ENCODE data around the gene KNL1. TPM values are rescaled to one million over a fixed set of nuclear protein-coding genes. Genes with fewer than 3 reads are reported as not detected.
A peak's percentile ranks its signal among the peaks of the same experiment; 100 is the strongest.

The KNL1 gene
- total RNA-seq, 2 donors from 2014 or later = 8.5 to 18.8 TPM

DNA sequence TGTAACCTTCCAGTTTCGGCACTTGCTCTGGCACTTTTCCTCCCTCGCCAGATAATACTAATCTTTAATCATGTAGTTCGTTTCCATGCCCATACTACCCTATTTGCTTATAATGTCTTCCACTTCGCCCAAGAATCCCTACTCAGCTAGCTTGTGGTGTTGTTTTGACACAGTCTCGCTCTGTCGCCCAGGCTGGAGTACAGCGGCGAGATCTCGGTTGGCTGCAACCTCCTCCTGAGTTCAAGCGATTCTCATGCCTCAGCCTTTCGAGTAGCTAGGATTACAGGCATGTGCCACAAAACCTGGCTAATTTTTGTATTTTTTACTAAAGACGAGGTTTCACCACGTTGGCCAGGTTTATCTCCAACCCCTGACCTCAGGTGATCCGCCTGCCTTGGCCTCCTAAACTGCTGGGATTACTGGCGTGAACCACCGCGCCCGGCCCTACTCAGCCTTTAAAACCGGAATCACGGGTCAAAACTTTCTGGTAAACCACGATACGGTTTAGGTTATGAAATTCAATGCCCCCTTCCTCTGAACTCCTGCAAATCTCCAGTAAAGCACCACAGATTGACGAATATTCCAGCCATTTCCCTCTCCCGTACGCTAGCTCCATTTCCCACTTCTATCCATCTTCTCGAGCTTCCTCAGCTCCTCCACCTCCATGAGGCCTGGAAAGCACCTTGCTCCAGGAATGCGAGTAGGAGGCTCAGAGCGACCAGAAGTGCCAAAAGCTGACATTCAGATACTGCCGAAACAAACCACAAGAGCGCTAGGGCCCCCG lies 100.0 kb downstream of the KNL1 start:
- H3K9ac ChIP-seq (ENCODE audit: low read depth in 2 of 2, low read length in 2 of 2) = peak overlapping the region; percentile 87 to 95
- H3K27ac ChIP-seq = peak overlapping the region; percentile 100
- H3K4me3 ChIP-seq = peak overlapping the region; percentile 73
- peaks cover 5% of the 10 kb centered on the region for H3K4me1 ChIP-seq
- no peak for DNase-seq
- no peaks in the 10 kb centered on the region for H3K27me3 ChIP-seq
- TF ChIP-seq, protein P1, sequence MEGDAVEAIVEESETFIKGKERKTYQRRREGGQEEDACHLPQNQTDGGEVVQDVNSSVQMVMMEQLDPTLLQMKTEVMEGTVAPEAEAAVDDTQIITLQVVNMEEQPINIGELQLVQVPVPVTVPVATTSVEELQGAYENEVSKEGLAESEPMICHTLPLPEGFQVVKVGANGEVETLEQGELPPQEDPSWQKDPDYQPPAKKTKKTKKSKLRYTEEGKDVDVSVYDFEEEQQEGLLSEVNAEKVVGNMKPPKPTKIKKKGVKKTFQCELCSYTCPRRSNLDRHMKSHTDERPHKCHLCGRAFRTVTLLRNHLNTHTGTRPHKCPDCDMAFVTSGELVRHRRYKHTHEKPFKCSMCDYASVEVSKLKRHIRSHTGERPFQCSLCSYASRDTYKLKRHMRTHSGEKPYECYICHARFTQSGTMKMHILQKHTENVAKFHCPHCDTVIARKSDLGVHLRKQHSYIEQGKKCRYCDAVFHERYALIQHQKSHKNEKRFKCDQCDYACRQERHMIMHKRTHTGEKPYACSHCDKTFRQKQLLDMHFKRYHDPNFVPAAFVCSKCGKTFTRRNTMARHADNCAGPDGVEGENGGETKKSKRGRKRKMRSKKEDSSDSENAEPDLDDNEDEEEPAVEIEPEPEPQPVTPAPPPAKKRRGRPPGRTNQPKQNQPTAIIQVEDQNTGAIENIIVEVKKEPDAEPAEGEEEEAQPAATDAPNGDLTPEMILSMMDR (IDR thresholded peaks at IDR 0.05) = no peak
- H3K9me3 ChIP-seq = no peaks in the 10 kb centered on the region
- intact Hi-C loops (cut with DNase I) = loop anchor here (10.0 kb wide), 1 partner anchor 201 kb away; the partner anchor contains the start of gene VPS18
- H3K36me3 ChIP-seq = no peaks in the 10 kb centered on the region

DNA sequence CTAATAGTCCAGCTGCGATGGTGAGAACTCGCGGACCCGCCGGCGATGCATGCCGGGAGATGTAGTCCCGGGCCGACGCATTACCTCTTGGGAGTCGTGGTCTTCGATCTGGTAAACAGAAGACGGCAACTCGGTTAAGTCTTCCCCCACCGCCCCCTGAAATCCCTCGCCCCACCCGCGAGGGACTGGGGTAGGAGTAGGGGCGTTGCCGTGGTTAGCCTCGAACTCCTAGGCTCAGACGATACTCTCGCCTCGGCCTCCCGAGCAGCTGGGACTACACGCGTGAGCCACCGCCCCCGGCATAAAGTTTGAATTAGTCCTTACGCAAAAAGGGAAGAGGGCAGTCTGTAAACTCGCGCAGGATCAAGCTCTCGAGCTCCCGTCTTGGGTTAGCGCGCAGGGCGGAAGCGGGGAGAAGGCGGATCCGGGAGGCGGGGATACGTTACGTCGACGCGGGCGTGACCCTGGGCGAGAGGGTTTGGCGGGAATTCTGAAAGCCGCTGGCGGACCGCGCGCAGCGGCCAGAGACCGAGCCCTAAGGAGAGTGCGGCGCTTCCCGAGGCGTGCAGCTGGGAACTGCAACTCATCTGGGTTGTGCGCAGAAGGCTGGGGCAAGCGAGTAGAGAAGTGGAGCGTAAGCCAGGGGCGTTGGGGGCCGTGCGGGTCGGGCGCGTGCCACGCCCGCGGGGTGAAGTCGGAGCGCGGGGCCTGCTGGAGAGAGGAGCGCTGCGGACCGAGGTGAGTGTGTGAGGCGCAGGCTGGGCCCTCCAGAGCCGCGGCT lies 100.8 kb downstream of the KNL1 start, which contains the start of gene RAD51:
RAD51 (plus strand) TSS at position 487 of the 781 bp plus-strand sequence. CDS start 3,585 bp downstream, outside the sequence.
- Histone ChIP-seq H3K4me1 (peaks cover 5% of the 10 kb centered on the region), H3K9ac (ENCODE audit: low read depth in 2 of 2, low read length in 2 of 2) (peak within 1 kb of the TSS; percentile 87 to 95), H3K27me3 (no peaks in the 10 kb centered on the region), H3K4me3 (peak within 1 kb of the TSS; percentile 73), H3K36me3 (no peaks in the 10 kb centered on the region), H3K9me3 (no peaks in the 10 kb centered on the region), H3K27ac (peak within 1 kb of the TSS; percentile 100)
- intact Hi-C loops (cut with DNase I) = loop anchor here (10.0 kb wide), 1 partner anchor 200 kb away; the partner anchor contains the start of gene VPS18
- TF ChIP-seq, protein P1 (IDR thresholded peaks at IDR 0.05) = no peak
- DNase-seq = peak; percentile 96

DNA sequence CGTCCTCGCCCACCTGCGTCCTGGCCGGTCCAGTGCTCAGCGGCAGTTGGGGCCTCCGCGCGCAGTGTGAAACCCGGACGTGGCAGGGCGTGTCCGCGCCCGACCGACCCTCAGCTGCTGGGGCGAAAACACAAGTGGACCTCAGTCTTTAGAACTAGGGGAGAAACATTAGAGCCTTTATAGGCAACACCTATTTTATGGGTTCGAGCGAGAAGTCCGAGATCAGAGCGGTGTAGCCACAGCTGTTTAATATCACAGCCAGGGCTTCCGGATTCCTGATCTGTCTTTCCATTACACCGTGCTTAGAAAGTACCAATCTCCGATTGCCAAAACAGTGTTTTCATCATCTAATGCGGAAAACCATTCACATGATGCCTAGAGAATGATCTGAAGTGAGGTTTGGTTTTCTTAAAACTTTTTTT lies 101.4 kb downstream of the KNL1 start:
- Histone ChIP-seq H3K9me3 (no peaks in the 10 kb centered on the region), H3K4me1 (peaks cover 5% of the 10 kb centered on the region), H3K27ac (peak overlapping the region; percentile 100), H3K36me3 (no peaks in the 10 kb centered on the region), H3K9ac (ENCODE audit: low read depth in 2 of 2, low read length in 2 of 2) (peak overlapping the region; percentile 87 to 95), H3K4me3 (peak overlapping the region; percentile 73), H3K27me3 (no peaks in the 10 kb centered on the region)
- TF ChIP-seq, protein P1 (IDR thresholded peaks at IDR 0.05) = no peak
- intact Hi-C loops (cut with DNase I) = loop anchor here (10.0 kb wide), 1 partner anchor 199 kb away; the partner anchor contains the start of gene VPS18
- DNase-seq = peak; percentile 40

DNA sequence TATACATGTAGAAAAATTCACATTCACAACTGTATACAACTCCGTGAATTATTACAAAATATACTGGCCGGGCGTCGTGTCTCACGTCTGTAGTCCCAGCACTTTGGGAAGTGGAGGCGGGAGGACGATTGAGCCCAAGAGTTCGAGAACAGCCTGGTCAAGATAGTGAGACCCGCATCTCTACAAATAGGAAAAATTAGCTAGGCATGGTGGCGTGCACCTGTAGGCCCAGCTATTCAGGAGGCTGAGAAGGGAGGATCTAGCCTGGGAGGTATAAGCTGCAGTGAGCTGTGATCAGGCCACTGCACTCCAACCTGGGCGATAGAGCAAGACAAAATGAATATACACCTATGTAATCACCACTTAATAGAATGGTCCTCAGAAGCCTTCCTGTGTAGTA lies 102.2 kb downstream of the KNL1 start:
- Histone ChIP-seq H3K9ac (ENCODE audit: low read depth in 2 of 2, low read length in 2 of 2) (no peak overlapping the region), H3K4me3 (peak overlapping the region; percentile 73)
- intact Hi-C loops (cut with DNase I) = loop anchor here (10.0 kb wide), 1 partner anchor 199 kb away; the partner anchor contains the start of gene VPS18

More for the DNA sequence above, 102.2 kb downstream of the KNL1 start:
- Histone ChIP-seq H3K27ac (no peak overlapping the region), H3K9me3 (no peaks in the 10 kb centered on the region), H3K27me3 (no peaks in the 10 kb centered on the region), H3K4me1 (peaks cover 5% of the 10 kb centered on the region), H3K36me3 (no peaks in the 10 kb centered on the region)
- DNase-seq = no peak
- TF ChIP-seq, protein P1 (IDR thresholded peaks at IDR 0.05) = no peak
